Retinal pigment epithelial cell (primary cell): ENCODE data around the gene TMEM106C.
A peak's percentile ranks its signal among the peaks of the same experiment; 100 is the strongest.

Experiments used
- DNase-seq: peaks from one replicate; pipeline ENCODE4 v3.0.0-alpha.2; 2010; ENCODE audit warnings: low read depth
- H3K4me3 ChIP-seq: 2 replicates; pipeline ENCODE4 v1.5.1; 2011; ENCODE audit warnings: mild to moderate bottlenecking, low read length, control low read depth, moderate library complexity
- CTCF ChIP-seq: conservative IDR thresholded peaks from 2 replicates; pipeline ENCODE4 v1.5.1; 2011; ENCODE audit warnings: low read depth, low read length, control low read depth, inconsistent platforms

The TMEM106C gene

GRCh38 chr12:47938093-47938492 is 25.3 kb upstream of the TMEM106C start:
- H3K4me3 ChIP-seq = no peak overlapping the region
- DNase-seq = no peak
- no peak for TF ChIP-seq CTCF

- H3K4me3 ChIP-seq = no peak overlapping the region
- no peak for TF ChIP-seq CTCF
- DNase-seq = no peak
Observed at GRCh38 chr12:47938594-47938993, 24.8 kb upstream of the TMEM106C start.

- no peak for TF ChIP-seq CTCF
- DNase-seq = no peak
- H3K4me3 ChIP-seq = no peak overlapping the region
Observed at GRCh38 chr12:47939009-47939601, 24.3 kb upstream of the TMEM106C start.

DNA sequence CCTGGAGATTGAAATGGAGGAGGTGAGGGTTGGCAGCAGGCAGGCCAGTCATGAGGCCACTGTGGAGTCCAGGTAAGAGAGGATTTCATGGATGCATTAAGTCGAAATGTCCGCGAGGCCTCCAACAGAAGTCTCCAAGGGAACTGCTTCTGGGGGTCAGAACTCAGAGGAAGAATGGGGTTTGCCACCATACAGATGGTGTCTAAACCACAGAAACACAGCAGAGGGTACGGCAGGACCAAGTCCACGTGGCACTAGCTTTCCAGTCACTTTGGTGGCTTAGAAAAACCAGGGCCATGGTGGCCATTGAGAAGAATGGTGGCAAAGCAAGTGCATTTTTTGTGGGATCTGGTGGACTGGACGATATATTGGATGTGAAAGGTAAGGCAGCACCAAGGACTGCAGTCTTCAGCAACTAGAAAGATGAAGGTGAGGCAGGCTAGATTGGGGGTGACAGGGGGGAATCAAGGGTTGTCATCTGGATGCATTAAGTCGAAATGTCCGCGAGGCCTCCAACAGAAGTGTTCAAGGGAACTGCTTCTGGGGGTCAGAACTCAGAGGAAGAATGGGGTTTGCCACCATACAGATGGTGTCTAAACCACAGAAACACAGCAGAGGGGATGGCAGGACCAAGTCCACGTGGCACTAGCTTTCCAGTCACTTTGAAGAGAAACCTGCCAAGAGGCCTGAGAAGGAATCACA is 22.5 kb upstream of the TMEM106C start:
- DNase-seq = no peak
- no peak overlapping the region for H3K4me3 ChIP-seq
- TF ChIP-seq CTCF = no peak

DNA sequence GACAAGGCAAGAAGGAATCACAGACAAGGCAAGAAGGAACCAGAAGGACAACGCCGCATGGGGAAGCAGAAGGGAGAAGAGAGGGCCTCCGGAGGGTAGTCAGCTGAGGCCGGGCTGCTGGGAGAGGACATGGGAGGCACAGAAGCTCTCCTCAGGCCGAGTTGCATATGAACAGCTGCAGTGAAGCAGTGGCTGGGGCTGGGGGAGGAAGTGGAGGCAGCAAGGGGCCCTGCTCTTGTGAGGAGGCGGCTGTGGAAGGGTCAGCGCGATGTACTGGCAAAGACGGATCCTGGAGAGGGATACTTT is 22.0 kb upstream of the TMEM106C start:
- no peak overlapping the region for H3K4me3 ChIP-seq
- no peak for DNase-seq
- no peak for TF ChIP-seq CTCF

GRCh38 chr12:47941871-47942613 is 21.4 kb upstream of the TMEM106C start:
- no peak for DNase-seq
- TF ChIP-seq CTCF = peak; percentile 57
- H3K4me3 ChIP-seq = no peak overlapping the region
